GM18498 (cell line): Measurements from ENCODE around the gene GRIN2A.
A peak's percentile ranks its signal among the peaks of the same experiment; 100 is the strongest.

Source experiments
- ATAC-seq: cut with Tn5 transposase; IDR thresholded peaks from one replicate; pipeline ENCODE4 v1.9.1; 2021; ENCODE audit warnings: mild to moderate bottlenecking, moderate library complexity; ENCODE audit not compliant: unreplicated experiment

The GRIN2A gene

GRCh38 chr16:10182222-10183053 is at the start of gene GRIN2A:
Gene GRIN2A (minus strand): TSS chr16:10182428. CDS start chr16:10180411, 2,017 bp downstream.
- no peak for ATAC-seq

- no peak for ATAC-seq
Measured at GRCh38 chr16:10231563-10231962, 49.3 kb upstream of the GRIN2A start.

- peak; percentile 69 for ATAC-seq
Measured at GRCh38 chr16:10228779-10229178, 46.6 kb upstream of the GRIN2A start.

GRCh38 chr16:10226987-10227306 is 44.7 kb upstream of the GRIN2A start:
- ATAC-seq = no peak

GRCh38 chr16:10226141-10226986 is 44.1 kb upstream of the GRIN2A start:
- ATAC-seq = no peak

- ATAC-seq = no peak
Measured at GRCh38 chr16:10225653-10226052, 43.4 kb upstream of the GRIN2A start.

- no peak for ATAC-seq
Measured at GRCh38 chr16:10224850-10225249, 42.6 kb upstream of the GRIN2A start.

- ATAC-seq = no peak
Measured at GRCh38 chr16:10220942-10221341, 38.7 kb upstream of the GRIN2A start.

- no peak for ATAC-seq
Measured at GRCh38 chr16:10219742-10220141, 37.5 kb upstream of the GRIN2A start.

- ATAC-seq = no peak
Measured at GRCh38 chr16:10218490-10219206, 36.4 kb upstream of the GRIN2A start.

- no peak for ATAC-seq
Measured at GRCh38 chr16:10213748-10214147, 31.5 kb upstream of the GRIN2A start.

GRCh38 chr16:10210944-10211343 is 28.7 kb upstream of the GRIN2A start:
- no peak for ATAC-seq

GRCh38 chr16:10206865-10207264 is 24.6 kb upstream of the GRIN2A start:
- ATAC-seq = no peak

GRCh38 chr16:10206215-10206614 is 24.0 kb upstream of the GRIN2A start:
- peak; percentile 60 for ATAC-seq

GRCh38 chr16:10205688-10206087 is 23.5 kb upstream of the GRIN2A start:
- no peak for ATAC-seq

GRCh38 chr16:10202649-10203048 is 20.4 kb upstream of the GRIN2A start:
- no peak for ATAC-seq

GRCh38 chr16:10200637-10201586 is 18.7 kb upstream of the GRIN2A start:
- ATAC-seq = no peak

- no peak for ATAC-seq
Measured at GRCh38 chr16:10196999-10197398, 14.8 kb upstream of the GRIN2A start.

GRCh38 chr16:10191096-10191495 is 8.9 kb upstream of the GRIN2A start:
- no peak for ATAC-seq

GRCh38 chr16:10189861-10190390 is 7.7 kb upstream of the GRIN2A start:
- ATAC-seq = no peak
